Loucy (cell line): ENCODE measurements around the gene TEAD3.

Experiments
- H2AFZ ChIP-seq: fragments of 200-600 bp; sonication (generic); 2 replicates; pipeline ENCODE4 v1.6.0; 2016; ENCODE audit warnings: antibody characterized with exemption, mild to moderate bottlenecking, low read length, moderate library complexity
- H3F3A ChIP-seq: fragments of 200-600 bp; 2 replicates; pipeline ENCODE4 v1.6.0; 2016; ENCODE audit warnings: antibody characterized with exemption, low read depth, mild to moderate bottlenecking
- H3K27me3 ChIP-seq: fragments of 200-600 bp; sonication (generic); 2 replicates; pipeline ENCODE4 v1.6.1; 2014; ENCODE audit warnings: low read length, mild to moderate bottlenecking; ENCODE audit not compliant: insufficient read depth, poor library complexity, severe bottlenecking
- H3K36me3 ChIP-seq: fragments of 200-600 bp; sonication (generic); 2 replicates; pipeline ENCODE4 v1.6.1; 2016; ENCODE audit warnings: low read length; ENCODE audit not compliant: insufficient read depth
- H3K4me1 ChIP-seq: fragments of 200-600 bp; sonication (generic); 2 replicates; pipeline ENCODE4 v1.5.1; 2014; ENCODE audit warnings: low read length, mild to moderate bottlenecking; ENCODE audit not compliant: insufficient read depth, poor library complexity, severe bottlenecking
- H3K4me2 ChIP-seq: fragments of 200-600 bp; sonication (generic); 2 replicates; pipeline ENCODE4 v1.6.0; 2014; ENCODE audit warnings: antibody characterized with exemption, low read length, low read depth, mild to moderate bottlenecking; ENCODE audit not compliant: poor library complexity, severe bottlenecking
- H3K4me3 ChIP-seq: fragments of 200-600 bp; sonication (generic); 2 replicates; pipeline ENCODE4 v1.5.1; 2014; ENCODE audit warnings: low read length, mild to moderate bottlenecking, mixed read lengths; ENCODE audit not compliant: poor library complexity, severe bottlenecking
- H3K79me2 ChIP-seq: fragments of 200-600 bp; sonication (generic); 2 replicates; pipeline ENCODE4 v1.6.1; 2014; ENCODE audit warnings: low read length; ENCODE audit not compliant: insufficient read depth
- H3K9ac ChIP-seq: fragments of 200-600 bp; sonication (generic); 2 replicates; pipeline ENCODE4 v1.6.0; 2014; ENCODE audit warnings: mild to moderate bottlenecking, low read depth, low read length, moderate library complexity; ENCODE audit not compliant: poor library complexity, severe bottlenecking
- H3K9me2 ChIP-seq: fragments of 200-600 bp; sonication (generic); replicated peaks from 2 replicates; pipeline ENCODE4 v1.6.1; 2016; ENCODE audit warnings: low read depth, low read length, mixed read lengths
- H3K9me3 ChIP-seq: fragments of 200-600 bp; sonication (generic); 2 replicates; pipeline ENCODE4 v1.6.1; 2014; ENCODE audit warnings: mild to moderate bottlenecking, antibody characterized with exemption, low read length, low read depth; ENCODE audit not compliant: insufficient read depth
- H4K20me1 ChIP-seq: fragments of 200-600 bp; sonication (generic); 2 replicates; pipeline ENCODE4 v1.6.0; 2014; ENCODE audit warnings: antibody characterized with exemption, low read length, mild to moderate bottlenecking; ENCODE audit not compliant: insufficient read depth, poor library complexity, severe bottlenecking
- CTCF ChIP-seq: fragments of 200-600 bp; sonication (generic); conservative IDR thresholded peaks from 2 replicates; pipeline ENCODE4 v1.5.1; 2014; ENCODE audit warnings: mild to moderate bottlenecking, antibody characterized with exemption, low read length
- EZH2phosphoT487 ChIP-seq: fragments of 200-600 bp; IDR thresholded peaks from 2 replicates; pipeline ENCODE4 v1.6.1; 2018; ENCODE audit warnings: antibody characterized with exemption, mild to moderate bottlenecking, moderate library complexity, borderline replicate concordance

Gene TEAD3

GRCh38 chr6:35477551-35478179, 19.2 kb downstream of the TEAD3 start:
- Histone ChIP-seq H4K20me1 (peaks cover 13% of the 10 kb centered on the region), H3K27me3 (no peaks in the 10 kb centered on the region), H3K36me3 (peaks cover 6% of the 10 kb centered on the region; the same call in 1 of the 2 replicates), H3K9me3 (no peaks in the 10 kb centered on the region), H3F3A (no peaks in the 10 kb centered on the region; the same call in 1 of the 2 replicates), H3K4me1 (peaks cover 3% of the 10 kb centered on the region), H2AFZ (no peak overlapping the region), H3K4me2 (no peak overlapping the region), H3K79me2 (peaks cover 7% of the 10 kb centered on the region), H3K9ac (no peak overlapping the region), H3K9me2 (no peaks in the 10 kb centered on the region), H3K4me3 (no peak overlapping the region)
- TF ChIP-seq CTCF (no peak), EZH2phosphoT487 (no peak)

DNA sequence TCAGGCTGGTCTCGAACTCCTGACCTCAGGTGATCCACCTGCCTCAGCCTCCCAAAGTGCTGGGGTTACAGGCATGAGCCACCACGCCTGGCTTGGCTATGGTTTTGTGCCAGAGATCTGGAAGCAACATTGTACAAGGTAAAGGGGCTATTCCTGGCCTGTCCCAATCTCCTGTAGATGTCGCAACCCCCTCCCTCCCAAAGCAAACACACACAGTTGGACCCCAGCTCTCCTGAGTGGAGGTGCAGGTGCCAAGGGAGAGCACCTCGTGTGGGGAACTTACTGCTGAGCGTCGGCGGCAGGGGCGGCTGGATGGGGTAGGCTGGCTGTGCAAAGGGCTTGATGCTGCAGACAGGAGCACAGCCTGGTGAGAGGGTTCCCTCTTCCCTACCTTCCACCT, 19.9 kb downstream of the TEAD3 start:
- Histone ChIP-seq H3F3A (peaks cover 2% of the 10 kb centered on the region; the same call in 1 of the 2 replicates), H3K9me2 (no peaks in the 10 kb centered on the region), H3K4me1 (peaks cover 8% of the 10 kb centered on the region), H2AFZ (no peak overlapping the region), H3K79me2 (peaks cover 13% of the 10 kb centered on the region), H3K36me3 (peaks cover 12% of the 10 kb centered on the region; the same call in 1 of the 2 replicates), H3K4me2 (no peak overlapping the region), H3K27me3 (no peaks in the 10 kb centered on the region), H3K9me3 (no peaks in the 10 kb centered on the region), H3K4me3 (no peak overlapping the region), H4K20me1 (peaks cover 20% of the 10 kb centered on the region), H3K9ac (no peak overlapping the region)
- TF ChIP-seq CTCF (no peak), EZH2phosphoT487 (no peak)

DNA sequence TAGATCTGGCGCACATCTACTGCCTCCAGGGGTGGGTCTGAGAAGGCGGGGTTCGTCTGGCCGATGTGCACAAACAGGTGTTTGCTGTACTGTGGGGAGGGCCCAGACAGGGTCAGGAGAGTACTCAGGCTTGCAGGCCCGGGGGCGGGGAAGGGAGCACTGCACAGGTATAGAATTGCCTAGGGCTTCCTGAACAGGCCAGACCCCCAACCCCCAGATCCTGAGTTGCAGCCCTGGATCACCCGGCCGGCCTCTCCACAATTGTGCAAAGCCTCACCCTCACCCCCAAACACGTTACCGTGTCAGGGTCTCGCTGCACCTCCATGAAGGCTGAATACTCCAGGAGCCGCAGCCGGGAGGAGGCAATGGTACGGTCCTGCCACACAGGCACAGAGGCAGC, 20.9 kb downstream of the TEAD3 start:
- peaks cover 3% of the 10 kb centered on the region; the same call in 1 of the 2 replicates for H3F3A ChIP-seq
- TF ChIP-seq CTCF (no peak), EZH2phosphoT487 (no peak)
- H3K9me2 ChIP-seq = no peaks in the 10 kb centered on the region
- peaks cover 22% of the 10 kb centered on the region; the same call in 1 of the 2 replicates for H3K36me3 ChIP-seq
- H2AFZ ChIP-seq = no peak overlapping the region
- H4K20me1 ChIP-seq = peaks cover 30% of the 10 kb centered on the region
- no peak overlapping the region for H3K4me3 ChIP-seq
- no peak overlapping the region for H3K4me2 ChIP-seq
- H3K27me3 ChIP-seq = no peaks in the 10 kb centered on the region
- peaks cover 12% of the 10 kb centered on the region for H3K4me1 ChIP-seq
- H3K9ac ChIP-seq = no peak overlapping the region
- H3K9me3 ChIP-seq = no peaks in the 10 kb centered on the region
- H3K79me2 ChIP-seq = peaks cover 24% of the 10 kb centered on the region
